Fibroblast of peridontal ligament (primary cell): ENCODE results near the gene FHAD1.
A peak's percentile ranks its signal among the peaks of the same experiment; 100 is the strongest.
"Not testable (repeated sequence)": the region's sequence is repeated elsewhere in the genome, so short reads cannot be mapped to it uniquely, and the experiment has no call there.

Experiments used
- DNase-seq: peaks from one replicate; pipeline ENCODE4 v3.0.0-alpha.2; 2010; ENCODE audit errors: extremely low read depth

FHAD1 gene

DNA sequence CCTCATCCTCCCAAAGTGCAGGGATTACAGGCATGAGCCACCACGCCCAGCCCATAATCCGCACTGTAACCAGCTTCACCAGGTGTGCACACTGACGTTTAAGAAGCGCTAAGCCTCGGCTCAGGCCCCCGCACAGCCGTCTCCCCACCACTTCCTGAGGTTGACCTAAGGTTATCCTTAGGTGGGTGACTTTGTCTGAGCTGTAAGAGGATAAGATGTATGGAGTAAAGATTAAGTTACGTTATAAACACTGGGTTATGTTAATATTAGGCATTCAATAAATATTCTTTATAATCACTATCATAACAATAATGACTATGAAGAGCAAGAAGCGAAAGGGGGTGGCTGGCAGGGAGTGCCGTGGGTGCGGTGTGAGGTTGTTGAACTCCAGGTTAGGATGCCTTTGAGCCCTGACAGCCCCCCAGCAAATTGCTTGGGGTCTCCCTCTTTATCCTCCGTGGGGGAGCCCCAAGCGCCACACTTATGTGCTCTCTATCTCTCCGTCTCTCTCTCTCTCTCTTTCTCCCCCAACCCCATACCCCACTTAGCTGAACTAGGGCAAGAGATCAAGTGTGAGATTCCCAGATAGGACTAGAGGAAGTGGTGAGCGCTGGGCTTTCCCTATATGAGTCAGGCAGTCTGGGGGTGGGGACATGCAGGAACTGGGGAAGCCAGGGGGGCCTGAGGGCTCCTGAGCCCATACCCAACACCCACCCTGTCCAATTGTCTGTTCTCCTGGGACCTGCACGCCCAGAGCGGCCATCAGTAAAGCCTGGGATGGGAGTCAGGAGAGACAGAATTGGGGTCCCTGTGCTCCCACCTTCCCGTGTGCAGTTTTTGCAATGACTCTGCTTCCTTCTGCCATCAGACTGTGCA is 170.3 kb downstream of the FHAD1 start:
- peak; percentile 36 for DNase-seq

GRCh38 chr1:15418806-15419515 is 171.9 kb downstream of the FHAD1 start:
- no peak for DNase-seq

DNA sequence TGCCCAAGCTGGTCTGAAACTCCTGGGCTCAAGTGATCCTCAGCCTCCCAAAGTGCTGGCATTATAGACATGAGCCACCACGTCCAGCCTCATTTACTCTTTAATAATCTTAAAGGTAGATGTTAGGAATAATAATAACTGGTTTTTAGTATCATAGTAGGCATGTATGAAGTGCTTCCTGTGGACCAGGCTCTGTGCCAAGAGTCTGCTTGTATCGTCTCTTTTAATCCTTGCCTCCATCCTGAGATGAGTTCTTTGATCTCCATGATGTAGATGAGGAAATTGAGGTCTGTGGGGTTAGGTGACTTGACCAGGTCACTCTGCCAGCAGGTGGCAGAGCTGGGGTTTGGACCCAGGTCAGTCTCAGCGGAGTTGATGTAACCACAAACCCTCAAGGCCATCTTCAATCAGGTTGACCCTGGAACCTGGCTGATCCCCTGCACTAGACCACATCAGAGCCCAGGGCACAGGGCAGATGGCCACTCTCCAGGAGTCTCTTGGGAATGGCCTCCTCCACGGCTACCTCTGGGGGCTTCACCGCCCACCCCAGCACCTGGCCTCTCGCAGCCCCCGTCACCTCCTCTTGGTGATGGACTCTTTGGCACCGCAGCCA is 173.9 kb downstream of the FHAD1 start:
- DNase-seq: no peak

DNA sequence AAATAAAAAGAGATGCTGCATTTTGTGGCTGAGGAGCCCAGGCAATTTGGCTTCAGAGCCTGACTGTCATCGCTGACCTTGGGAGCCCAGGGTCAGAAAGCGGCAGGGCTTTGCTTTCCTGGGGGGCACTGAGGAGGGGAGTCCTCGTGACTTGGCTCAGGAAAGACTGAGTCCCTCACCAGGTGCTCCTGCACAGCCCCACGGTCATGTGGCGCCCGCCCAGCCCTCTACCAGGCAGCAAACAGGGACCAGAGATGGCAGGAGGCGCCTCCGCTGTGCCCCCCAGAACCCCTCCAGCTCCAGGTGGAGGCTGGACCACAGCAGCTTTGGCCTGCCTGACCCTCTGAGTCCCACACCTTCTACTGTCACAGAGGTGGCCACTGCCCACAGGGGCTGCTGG is 175.8 kb downstream of the FHAD1 start:
- DNase-seq: no peak

DNA sequence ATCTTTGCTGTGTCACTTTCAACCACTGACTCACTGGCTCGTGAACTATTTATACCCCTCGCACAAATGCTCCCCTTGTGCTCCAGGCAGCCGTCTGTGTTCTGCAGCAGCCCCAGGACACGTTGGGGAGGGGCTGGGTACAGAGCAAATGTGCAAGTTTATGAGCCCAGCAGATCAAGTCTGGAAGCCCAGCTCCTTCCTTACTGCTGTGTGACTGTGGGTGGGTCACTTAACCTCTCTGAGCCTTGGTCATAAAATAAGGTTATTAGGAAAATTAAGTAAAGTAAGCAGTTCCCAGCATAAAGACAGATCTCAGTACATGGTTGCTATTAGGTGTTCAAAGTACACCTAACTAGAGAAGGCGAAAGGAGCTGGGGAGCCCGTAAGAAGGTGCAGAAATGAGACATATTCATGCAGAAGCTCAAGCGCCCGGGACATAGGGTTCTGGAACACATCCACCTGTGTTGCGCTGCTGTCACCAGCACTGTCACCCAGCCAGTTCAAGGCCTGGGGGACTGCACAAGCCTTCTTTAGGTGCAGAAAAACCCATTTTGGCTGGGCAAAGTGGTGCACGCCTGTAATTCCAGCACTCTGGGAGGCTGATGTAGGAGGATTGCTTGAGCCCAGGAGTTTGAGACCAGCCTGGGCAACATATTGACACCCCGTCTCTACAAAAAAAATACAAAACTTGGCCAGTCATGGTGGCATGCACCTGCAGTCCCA is 176.5 kb downstream of the FHAD1 start:
- no peak for DNase-seq

DNA sequence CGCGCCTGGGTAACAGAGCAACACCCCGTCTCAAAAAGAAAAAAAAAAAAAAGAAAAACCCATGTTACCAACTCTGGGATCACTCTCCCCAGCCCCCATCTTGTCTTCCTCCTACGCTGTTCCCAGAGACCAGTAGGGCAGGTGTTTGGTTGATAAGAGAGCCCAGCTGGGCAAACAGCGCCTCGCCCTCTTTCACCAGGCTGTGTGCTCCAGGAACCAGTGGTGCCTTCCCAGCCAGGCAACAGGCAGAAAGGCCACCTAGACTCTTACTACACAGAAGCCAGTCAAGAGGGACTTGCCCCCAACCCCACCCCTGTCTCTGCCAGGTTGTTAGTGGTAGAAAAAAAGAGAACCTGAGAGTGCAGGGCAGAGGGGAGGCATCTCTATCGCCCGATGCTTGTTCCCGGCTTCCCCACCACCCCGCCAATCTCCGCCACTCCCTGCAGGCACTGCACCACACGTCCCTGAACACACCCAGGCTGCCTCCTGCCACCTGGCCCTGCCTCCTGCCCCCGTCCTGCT is 177.2 kb downstream of the FHAD1 start:
- DNase-seq: no peak

GRCh38 chr1:15424981-15425380 is 178.0 kb downstream of the FHAD1 start:
- DNase-seq: no peak

DNA sequence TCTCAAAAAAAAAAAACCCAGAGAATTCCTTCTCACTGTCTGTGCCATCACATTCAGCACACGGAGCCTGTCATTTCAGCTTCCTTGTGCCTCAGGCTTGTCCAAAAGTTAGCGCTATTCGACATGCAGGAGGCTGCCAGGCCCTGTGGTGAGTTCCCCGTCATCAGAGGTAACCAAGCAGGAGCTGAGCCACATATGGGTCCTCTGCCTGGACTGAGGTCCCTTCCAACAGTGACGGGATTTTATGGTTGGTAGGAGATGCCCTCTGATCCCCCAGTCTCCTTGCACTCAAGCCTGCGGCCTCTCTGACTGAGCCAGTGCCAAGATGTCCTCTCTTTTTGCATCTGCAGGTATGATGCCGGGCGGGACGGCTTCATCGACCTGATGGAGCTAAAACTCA is 178.5 kb downstream of the FHAD1 start:
- no peak for DNase-seq

DNA sequence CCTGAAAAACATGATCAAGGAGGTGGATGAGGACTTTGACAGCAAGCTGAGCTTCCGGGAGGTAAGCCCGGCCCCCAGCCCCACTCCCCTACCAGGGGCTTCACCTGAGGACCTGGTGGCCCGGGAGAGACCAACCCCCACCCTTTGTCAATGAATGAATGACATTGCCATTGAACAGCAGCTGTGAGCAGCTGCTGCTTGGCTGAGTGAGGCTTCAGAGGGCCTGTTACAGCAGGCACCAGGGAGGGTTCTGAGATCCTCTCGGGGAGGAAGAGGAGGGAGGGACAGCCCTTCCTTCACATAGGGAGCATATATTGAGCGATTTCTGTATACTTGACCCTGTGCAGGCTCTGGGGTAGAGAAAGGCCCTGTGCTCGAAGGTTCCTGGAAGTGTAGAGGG is 178.9 kb downstream of the FHAD1 start:
- DNase-seq: no peak

GRCh38 chr1:15426492-15427279 is 179.7 kb downstream of the FHAD1 start:
- no peak for DNase-seq

- DNase-seq: no peak
These were observed 180.2 kb downstream of the FHAD1 start for GRCh38 chr1:15427280-15427666.

DNA sequence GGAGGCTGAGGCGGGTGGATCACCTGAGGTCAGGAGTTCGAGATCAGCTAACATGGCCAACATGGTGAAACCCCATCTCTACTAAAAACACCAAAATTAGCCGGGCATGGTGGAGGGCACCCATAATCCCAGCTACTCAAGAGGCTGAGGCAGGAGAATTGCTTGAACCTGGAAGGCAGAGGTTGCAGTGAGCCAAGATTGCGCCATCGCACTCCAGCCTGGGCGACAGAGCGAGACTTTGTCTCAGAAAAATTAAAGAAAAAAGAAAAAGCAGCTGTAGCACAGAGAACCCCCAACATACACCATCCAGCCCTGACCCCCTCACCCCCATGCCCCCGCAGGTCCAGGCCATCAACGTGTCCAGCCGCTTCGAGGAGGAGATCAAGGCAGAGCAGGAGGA is 181.2 kb downstream of the FHAD1 start:
- DNase-seq: not testable (repeated sequence)

DNA sequence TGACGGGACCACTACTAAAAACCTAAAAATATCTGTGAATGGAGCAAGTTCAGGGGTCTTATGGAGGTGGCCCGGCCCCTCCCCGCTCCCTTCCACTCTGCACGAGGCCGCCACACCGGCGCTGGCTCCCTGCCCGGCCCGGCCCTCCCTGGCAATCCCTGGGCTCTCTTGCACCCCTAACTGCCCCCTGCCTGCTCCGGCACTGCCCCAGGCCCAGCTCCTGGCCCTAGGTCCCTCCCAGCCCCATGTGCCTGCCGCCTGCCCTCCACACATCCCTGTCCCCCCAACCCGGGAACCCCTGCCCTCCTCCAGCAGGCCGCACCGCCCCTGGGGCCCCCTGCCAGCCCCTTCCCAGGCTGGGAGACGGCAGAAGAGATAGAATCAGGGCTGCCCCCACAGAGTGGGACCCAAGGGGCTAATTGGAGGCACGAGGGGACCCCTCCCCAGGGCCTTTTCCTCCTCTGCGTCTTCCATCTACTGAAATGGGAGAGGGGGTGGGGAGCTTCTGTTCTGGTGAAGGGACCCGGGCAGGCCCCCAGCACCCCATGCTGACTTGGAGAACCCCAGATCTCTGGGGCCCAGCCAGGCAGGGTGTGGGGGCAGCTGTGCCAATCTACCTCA is 181.9 kb downstream of the FHAD1 start:
- DNase-seq: no peak

DNA sequence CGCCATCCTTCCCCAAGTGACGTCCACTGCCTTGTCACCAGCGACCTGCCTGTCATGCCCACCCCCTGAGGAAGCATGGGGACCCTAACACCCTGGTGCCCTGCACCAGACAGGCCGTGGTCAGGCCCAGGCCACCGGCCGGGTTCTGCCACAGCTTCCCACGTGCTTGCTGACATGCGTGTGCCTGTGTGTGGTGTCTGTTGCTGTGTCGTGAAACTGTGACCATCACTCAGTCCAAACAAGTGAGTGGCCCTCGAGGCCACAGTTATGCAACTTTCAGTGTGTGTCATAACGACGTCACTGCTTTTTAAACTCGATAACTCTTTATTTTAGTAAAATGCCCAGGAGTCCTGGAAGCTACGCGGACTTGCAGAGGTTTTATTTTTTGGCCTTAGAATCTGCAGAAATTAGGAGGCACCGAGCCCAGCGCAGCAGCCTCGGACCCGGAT is 182.7 kb downstream of the FHAD1 start:
- DNase-seq: peak; percentile 78

DNA sequence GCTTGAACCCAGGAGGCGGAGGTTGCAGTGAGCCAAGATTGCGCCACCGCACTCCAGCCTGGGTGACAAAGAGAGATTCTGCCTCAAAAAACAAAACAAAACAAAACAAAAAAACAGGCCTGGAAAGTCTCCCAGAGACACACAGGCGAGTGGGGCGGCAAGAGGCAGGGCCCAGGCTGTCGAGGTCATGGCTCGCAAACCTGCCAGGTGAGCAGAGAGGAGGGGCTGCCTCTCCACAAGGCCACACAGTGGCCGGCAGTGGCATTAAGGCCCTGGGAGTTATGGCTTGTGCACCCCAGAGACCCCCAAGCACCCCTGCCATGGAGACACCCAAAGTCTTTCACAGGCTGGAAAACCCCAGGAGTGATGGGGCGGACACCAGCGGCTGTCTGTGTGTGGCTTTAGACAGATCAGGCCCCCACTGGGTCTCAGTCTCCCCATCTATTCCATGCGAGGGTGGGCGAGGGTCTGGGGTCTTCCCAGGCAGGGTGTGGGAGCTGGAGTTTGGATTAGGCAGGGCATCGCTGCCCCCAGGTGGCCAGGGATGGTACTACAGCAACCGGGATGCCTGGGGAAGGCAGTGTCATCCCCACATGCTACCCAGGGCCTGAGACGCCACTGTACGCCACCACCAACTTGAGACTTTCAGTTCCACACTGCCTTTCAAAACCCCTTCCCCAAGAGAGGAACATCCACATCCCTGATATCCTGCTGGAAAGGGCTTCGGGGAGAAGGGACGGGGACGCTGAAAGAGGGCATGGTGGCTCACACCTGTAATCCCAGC is 184.0 kb downstream of the FHAD1 start:
- DNase-seq: peak; percentile 45

GRCh38 chr1:15431571-15431948 is 184.5 kb downstream of the FHAD1 start:
- DNase-seq: no peak

DNA sequence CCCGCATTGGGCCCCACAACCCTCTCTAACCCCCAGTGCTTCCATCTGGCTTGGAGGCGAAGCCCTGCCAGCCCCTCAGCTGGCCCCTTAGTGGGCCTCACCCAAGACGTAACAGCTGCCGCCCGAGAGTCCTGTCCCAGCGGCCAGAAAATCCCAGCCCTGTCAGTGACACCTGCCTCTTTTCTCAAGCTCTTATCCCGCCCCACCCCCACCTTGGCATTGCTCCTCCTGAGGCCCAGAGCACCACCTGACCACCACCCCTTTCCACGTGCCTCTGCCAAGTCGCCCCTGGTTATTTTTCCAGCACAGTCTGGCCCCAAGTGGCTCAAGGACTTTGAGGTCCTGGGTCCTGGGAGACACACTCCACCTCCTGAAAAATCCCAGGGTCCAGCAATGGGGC is 185.3 kb downstream of the FHAD1 start:
- DNase-seq: no peak

GRCh38 chr1:15433471-15433870 is 186.4 kb downstream of the FHAD1 start:
- DNase-seq: no peak

GRCh38 chr1:15434739-15435138 is 187.7 kb downstream of the FHAD1 start:
- DNase-seq: peak; percentile 83
